Transverse colon (tissue), 4 donors: ENCODE results near the gene CLDN22.
"Not testable (repeated sequence)": the region's sequence is repeated elsewhere in the genome, so short reads cannot be mapped to it uniquely, and the experiment has no call there.

ENCODE experiments used
- EP300 ChIP-seq: sonication (generic); formaldehyde crosslinking; IDR thresholded peaks from one replicate; pipeline ENCODE4 v1.6.1; 2017; ENCODE audit warnings: antibody characterized with exemption, low read depth
- POLR2A ChIP-seq: fragments of 450-650 bp; IDR thresholded peaks from one replicate; pipeline ENCODE4 v1.6.1; 2016; ENCODE audit warnings: antibody characterized with exemption, mild to moderate bottlenecking, moderate library complexity
- POLR2AphosphoS5 ChIP-seq, 3 donors: sonication (generic); formaldehyde crosslinking; IDR thresholded peaks; one replicate each; pipeline ENCODE4 v1.6.1; 2016; ENCODE audit warnings: antibody characterized with exemption in 3 of 3
- TF ChIP-seq, protein P1 (sequence below), 5 experiments: fragments of 200-600 bp in 3 of 5; fragments of 450-650 bp in 2 of 5; sonication (generic) in 3 of 5; IDR thresholded peaks; 1 replicate in 2 of 5; 2 replicates in 3 of 5; pipeline ENCODE4 v1.5.1; 2016 to 2017; ENCODE audit warnings: antibody characterized with exemption in 5 of 5, inconsistent platforms in 3 of 5, mild to moderate bottlenecking in 2 of 5, moderate library complexity in 1 of 5

DNA sequence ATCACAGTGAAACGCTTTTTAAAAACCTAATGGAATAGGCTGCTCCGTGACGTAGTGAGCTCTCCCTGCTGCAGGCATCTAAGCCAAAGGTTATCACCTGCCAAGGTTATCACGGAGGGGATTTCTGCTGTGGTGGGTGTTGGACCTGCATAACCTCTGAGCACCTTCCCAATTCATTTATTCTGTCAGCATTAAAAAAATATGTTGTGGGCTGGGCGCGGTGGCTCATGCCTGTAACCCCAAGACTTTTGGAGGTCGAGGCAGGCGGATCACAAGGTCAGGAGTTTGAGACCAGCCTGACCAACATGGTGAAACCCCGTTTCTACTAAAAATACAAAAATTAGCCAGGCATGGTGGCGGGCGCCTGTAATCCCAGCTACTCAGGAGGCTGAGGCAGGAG, 4.0 kb upstream of the CLDN22 start:
- TF ChIP-seq, protein P1, sequence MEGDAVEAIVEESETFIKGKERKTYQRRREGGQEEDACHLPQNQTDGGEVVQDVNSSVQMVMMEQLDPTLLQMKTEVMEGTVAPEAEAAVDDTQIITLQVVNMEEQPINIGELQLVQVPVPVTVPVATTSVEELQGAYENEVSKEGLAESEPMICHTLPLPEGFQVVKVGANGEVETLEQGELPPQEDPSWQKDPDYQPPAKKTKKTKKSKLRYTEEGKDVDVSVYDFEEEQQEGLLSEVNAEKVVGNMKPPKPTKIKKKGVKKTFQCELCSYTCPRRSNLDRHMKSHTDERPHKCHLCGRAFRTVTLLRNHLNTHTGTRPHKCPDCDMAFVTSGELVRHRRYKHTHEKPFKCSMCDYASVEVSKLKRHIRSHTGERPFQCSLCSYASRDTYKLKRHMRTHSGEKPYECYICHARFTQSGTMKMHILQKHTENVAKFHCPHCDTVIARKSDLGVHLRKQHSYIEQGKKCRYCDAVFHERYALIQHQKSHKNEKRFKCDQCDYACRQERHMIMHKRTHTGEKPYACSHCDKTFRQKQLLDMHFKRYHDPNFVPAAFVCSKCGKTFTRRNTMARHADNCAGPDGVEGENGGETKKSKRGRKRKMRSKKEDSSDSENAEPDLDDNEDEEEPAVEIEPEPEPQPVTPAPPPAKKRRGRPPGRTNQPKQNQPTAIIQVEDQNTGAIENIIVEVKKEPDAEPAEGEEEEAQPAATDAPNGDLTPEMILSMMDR (IDR thresholded peaks at IDR 0.05): not testable (repeated sequence)
- not testable (repeated sequence) for TF ChIP-seq POLR2AphosphoS5 (IDR thresholded peaks at IDR 0.05); EP300; POLR2A
